CD14-positive monocyte (primary cell): ENCODE measurements around the gene MPP2. TPM values are rescaled to one million over a fixed set of nuclear protein-coding genes. Genes with fewer than 3 reads are reported as not detected.

Experiments
- DNase-seq, 3 donors: peaks; one replicate each; pipeline ENCODE4 v3.0.0-alpha.2; 2011 to 2022
- H2AFZ ChIP-seq: 2 replicates; pipeline ENCODE4 v1.6.0; 2012; ENCODE audit warnings: mild to moderate bottlenecking, low read depth, low read length, inconsistent platforms; ENCODE audit not compliant: insufficient read depth, poor library complexity, severe bottlenecking
- H3K27ac ChIP-seq, 2 donors: 1 replicate in 1 of 2; 2 replicates in 1 of 2; pipeline ENCODE4 v1.5.1; 2012 to 2013; ENCODE audit warnings: low read length in 2 of 2, control low read depth in 1 of 2, inconsistent platforms in 1 of 2, low read depth in 1 of 2, mild to moderate bottlenecking in 1 of 2
- H3K27me3 ChIP-seq, 2 donors: one replicate each; pipeline versions ENCODE4 v1.6.0 to v1.6.1; 2011 to 2013; ENCODE audit warnings: low read length in 2 of 2; ENCODE audit not compliant: control insufficient read depth in 2 of 2, insufficient read depth in 2 of 2
- H3K36me3 ChIP-seq, 2 donors: replicated peaks in 1 of 2; 1 replicate in 1 of 2; 2 replicates in 1 of 2; pipeline versions ENCODE4 v1.5.1 to v1.6.1; 2012 to 2013; ENCODE audit warnings: low read length in 2 of 2, control low read depth in 1 of 2, inconsistent platforms in 1 of 2, mild to moderate bottlenecking in 1 of 2; ENCODE audit not compliant: insufficient read depth in 2 of 2, control insufficient read depth in 1 of 2
- H3K4me1 ChIP-seq, 2 donors: 1 replicate in 1 of 2; 2 replicates in 1 of 2; pipeline versions ENCODE4 v1.5.1 to v1.6.1; 2012 to 2013; ENCODE audit warnings: low read length in 2 of 2, control low read depth in 1 of 2, inconsistent platforms in 1 of 2, mild to moderate bottlenecking in 1 of 2, moderate library complexity in 1 of 2; ENCODE audit not compliant: insufficient read depth in 2 of 2, control insufficient read depth in 1 of 2
- H3K4me2 ChIP-seq: replicated peaks from 2 replicates; pipeline ENCODE3; 2012; ENCODE audit warnings: low read length, moderate library complexity, mild to moderate bottlenecking; ENCODE audit not compliant: poor library complexity, severe bottlenecking; ENCODE audit errors: extremely low read depth
- H3K4me3 ChIP-seq, 3 experiments: fragments of 200-600 bp in 1 of 3; sonication (generic) in 1 of 3; replicated peaks in 1 of 3; 1 replicate in 2 of 3; 2 replicates in 1 of 3; pipeline ENCODE4 v1.5.1; 2011 to 2013; ENCODE audit warnings: low read length in 3 of 3, mild to moderate bottlenecking in 3 of 3, control low read depth in 2 of 3, low read depth in 2 of 3, inconsistent platforms in 1 of 3, moderate library complexity in 1 of 3
- H3K79me2 ChIP-seq: 2 replicates; pipeline ENCODE4 v1.6.0; 2012; ENCODE audit warnings: mild to moderate bottlenecking, control low read depth, inconsistent platforms, low read length, moderate library complexity; ENCODE audit not compliant: insufficient read depth
- H3K9ac ChIP-seq: 2 replicates; pipeline ENCODE4 v1.6.0; 2017; ENCODE audit warnings: low read length, mild to moderate bottlenecking; ENCODE audit not compliant: insufficient read depth, poor library complexity, severe bottlenecking
- H3K9me3 ChIP-seq, 2 donors: replicated peaks in 1 of 2; 1 replicate in 1 of 2; 2 replicates in 1 of 2; pipeline versions ENCODE4 v1.5.1 to v1.6.1; 2012 to 2013; ENCODE audit warnings: low read length in 2 of 2, control low read depth in 1 of 2; ENCODE audit not compliant: control insufficient read depth in 1 of 2, insufficient read depth in 1 of 2
- H4K20me1 ChIP-seq: 2 replicates; pipeline ENCODE4 v1.6.0; 2012; ENCODE audit warnings: mild to moderate bottlenecking, low read length, control low read depth, moderate library complexity; ENCODE audit not compliant: insufficient read depth
- H3K27ac Mint-ChIP-seq, 7 donors: one replicate each; pipeline ENCODE4 v1.8.0; 2020; ENCODE audit warnings: mild to moderate bottlenecking in 7 of 7, mixed read lengths in 7 of 7, moderate library complexity in 6 of 7, inconsistent platforms in 2 of 7
- H3K27me3 Mint-ChIP-seq, 3 donors: one replicate each; pipeline ENCODE4 v1.8.0; 2021 to 2022; ENCODE audit warnings: low read depth in 3 of 3, mild to moderate bottlenecking in 3 of 3, mixed read lengths in 3 of 3, moderate library complexity in 3 of 3, inconsistent platforms in 1 of 3
- H3K36me3 Mint-ChIP-seq, 2 donors: one replicate each; pipeline ENCODE4 v1.8.0; 2020; ENCODE audit warnings: mixed read lengths in 2 of 2, inconsistent platforms in 1 of 2, mild to moderate bottlenecking in 1 of 2
- H3K4me1 Mint-ChIP-seq: one replicate; pipeline ENCODE4 v1.8.0; 2020; ENCODE audit warnings: mild to moderate bottlenecking, mixed read lengths
- H3K4me3 Mint-ChIP-seq, 2 donors: one replicate each; pipeline ENCODE4 v1.8.0; 2020; ENCODE audit warnings: mild to moderate bottlenecking in 2 of 2, mixed read lengths in 2 of 2, moderate library complexity in 1 of 2
- H3K9me3 Mint-ChIP-seq, 7 donors: one replicate each; pipeline ENCODE4 v1.8.0; 2020 to 2022; ENCODE audit warnings: mixed read lengths in 7 of 7, mild to moderate bottlenecking in 6 of 7, moderate library complexity in 6 of 7, inconsistent platforms in 2 of 7
- CTCF ChIP-seq: fragments of 200-600 bp; IDR thresholded peaks from one replicate; pipeline ENCODE4 v1.8.0; 2022; ENCODE audit warnings: antibody characterized with exemption, mild to moderate bottlenecking
- WGBS: methylation state at CpG from one replicate; pipeline ENCODE4 v1.1.5; 2013; ENCODE audit warnings: missing lambda C conversion rate; ENCODE audit not compliant: insufficient coverage; 5-methylcytosine and 5-hydroxymethylcytosine counted together
- intact Hi-C, 2 donors: fragments of 100-400 bp; cut with micrococcal nuclease; formaldehyde crosslinking; loops; one replicate each; pipeline versions ENCODE4 v1.15.0 to v1.15.1; 2023
- polyA plus RNA-seq, 3 donors: library from polyadenylated mRNA; depleted of rRNA in 1 of 3; unstranded in 2 of 3; stranded (reverse) in 1 of 3; fragments of 300-500 nt in 2 of 3; fragments of >200 nt in 1 of 3; fragmentation: Illumina TruSeq in 2 of 3; gene quantifications; 1 replicate in 2 of 3; 2 replicates in 1 of 3; pipeline ENCODE4 v1.2.3, GENCODE V29; 2012 to 2021

MPP2 gene
- polyA plus RNA-seq, 3 donors = not detected

- H3K4me3 Mint-ChIP-seq = peak overlapping the region; percentile 64 to 83
- Histone ChIP-seq H3K27ac (no peak overlapping the region), H3K4me3 (peak overlapping the region in 1 of 3 experiments; percentile 63), H3K9me3 (peaks cover 5 to 9% of the 10 kb centered on the region in 2 donors), H2AFZ (peak overlapping the region; percentile 57), H3K4me2 (peak overlapping the region; percentile 58), H4K20me1 (no peaks in the 10 kb centered on the region), H3K79me2 (no peaks in the 10 kb centered on the region), H3K36me3 (no peaks in the 10 kb centered on the region), H3K9ac (peak overlapping the region; percentile 6), H3K4me1 (peaks cover 26 to 27% of the 10 kb centered on the region in 2 donors), H3K27me3 (peaks cover 43 to 65% of the 10 kb centered on the region in 2 donors)
- 0% methylated on average over 24 of the region's 29 CpGs for WGBS
- peaks cover 0 to 24% (median 5%) of the 10 kb centered on the region in 7 donors for H3K9me3 Mint-ChIP-seq
- peaks cover 53 to 66% (median 59%) of the 10 kb centered on the region in 3 donors for H3K27me3 Mint-ChIP-seq
- H3K4me1 Mint-ChIP-seq = peaks cover 27% of the 10 kb centered on the region
- no peak overlapping the region for H3K27ac Mint-ChIP-seq
- DNase-seq = no peak
- TF ChIP-seq CTCF = no peak
- no peaks in the 10 kb centered on the region for H3K36me3 Mint-ChIP-seq
- intact Hi-C loops = no loop called here
Observed at GRCh38 chr17:43906951-43907424, 348 bp downstream of the MPP2 start.

- intact Hi-C loops = no loop called here
- Mint-ChIP-seq H3K27ac (peak overlapping the region in 1 of 7 donors; percentile 11), H3K4me3 (peak overlapping the region; percentile 64 to 83), H3K27me3 (peaks cover 57 to 69% (median 63%) of the 10 kb centered on the region in 3 donors), H3K9me3 (peaks cover 0 to 24% (median 5%) of the 10 kb centered on the region in 7 donors), H3K4me1 (peaks cover 29% of the 10 kb centered on the region), H3K36me3 (no peaks in the 10 kb centered on the region)
- WGBS = 14% methylated on average over 14 of the region's 37 CpGs
- Histone ChIP-seq H3K4me2 (peak overlapping the region; percentile 58), H2AFZ (peak overlapping the region; percentile 57), H3K4me3 (peak overlapping the region in 1 of 3 experiments; percentile 63), H3K4me1 (peaks cover 26 to 27% of the 10 kb centered on the region in 2 donors), H3K36me3 (no peaks in the 10 kb centered on the region), H3K9me3 (peaks cover 5 to 9% of the 10 kb centered on the region in 2 donors), H3K27ac (no peak overlapping the region), H4K20me1 (no peaks in the 10 kb centered on the region), H3K9ac (peak overlapping the region; percentile 6), H3K27me3 (peaks cover 43 to 67% of the 10 kb centered on the region in 2 donors), H3K79me2 (no peaks in the 10 kb centered on the region)
- TF ChIP-seq CTCF = no peak
- no peak for DNase-seq
Observed at GRCh38 chr17:43905985-43906852, 1.1 kb downstream of the MPP2 start.
